Sigmoid colon (tissue), 4 donors: ENCODE measurements around the gene CPZ.

ENCODE experiments used
- CTCF ChIP-seq, 4 experiments: fragments of 450-650 bp in 3 of 4; fragments of 200-600 bp in 1 of 4; IDR thresholded peaks; one replicate each; pipeline ENCODE4 v1.5.1; 2016 to 2019; ENCODE audit warnings: antibody characterized with exemption in 4 of 4, mild to moderate bottlenecking in 3 of 4, moderate library complexity in 2 of 4
- POLR2AphosphoS5 ChIP-seq, 4 donors: sonication (generic); formaldehyde crosslinking; IDR thresholded peaks; one replicate each; pipeline ENCODE4 v1.6.1; 2017; ENCODE audit warnings: antibody characterized with exemption in 4 of 4

GRCh38 chr4:8641931-8642650 lies 49.5 kb downstream of the CPZ start:
- no peak for TF ChIP-seq CTCF (IDR thresholded peaks at IDR 0.05)
- no peak for TF ChIP-seq POLR2AphosphoS5 (IDR thresholded peaks at IDR 0.05)
